B cell (primary cell): ENCODE measurements around the gene LTBP2. TPM values are rescaled to one million over a fixed set of nuclear protein-coding genes. Genes with fewer than 3 reads are reported as not detected.

Source experiments
- ATAC-seq: fragments of 200-7000 bp; cut with Tn5 transposase; one replicate; pipeline ENCODE4 v1.10.0; 2021; ENCODE audit warnings: low read depth, mild to moderate bottlenecking, moderate number of reproducible peaks, moderate library complexity
- CTCF ChIA-PET: fragments of 350-600 bp; sonication (Branson Sonifier 250); formaldehyde crosslinking; loops from one replicate; lab custom pipeline; 2021; ENCODE audit warnings: antibody characterized with exemption, inconsistent platforms; lab: Charles Lee
- POLR2A ChIA-PET: fragments of 350-600 bp; sonication (Branson Sonifier 250); formaldehyde crosslinking; loops from one replicate; lab custom pipeline; 2021; ENCODE audit warnings: antibody characterized with exemption; lab: Charles Lee
- DNase-seq: peaks from one replicate; pipeline ENCODE4 v3.0.0; 2013
- H2AFZ ChIP-seq: 2 replicates; pipeline ENCODE4 v1.6.1; 2012; ENCODE audit warnings: mild to moderate bottlenecking, low read depth, low read length; ENCODE audit not compliant: insufficient read depth, poor library complexity, severe bottlenecking
- H3K27ac ChIP-seq, 2 donors: 1 replicate in 1 of 2; 2 replicates in 1 of 2; pipeline ENCODE4 v1.5.1; 2012 to 2013; ENCODE audit warnings: low read length in 2 of 2, mild to moderate bottlenecking in 2 of 2, moderate library complexity in 1 of 2
- H3K27me3 ChIP-seq, 4 experiments: fragments of 200-600 bp in 1 of 4; sonication (generic) in 1 of 4; replicated peaks in 1 of 4; 1 replicate in 2 of 4; 2 replicates in 2 of 4; pipeline versions ENCODE4 v1.6.1 to v1.7.0; 2013 to 2016; ENCODE audit warnings: low read length in 3 of 4, mild to moderate bottlenecking in 2 of 4, mixed read lengths in 1 of 4, moderate library complexity in 1 of 4; ENCODE audit not compliant: insufficient read depth in 4 of 4, control insufficient read depth in 3 of 4; ENCODE audit errors: control extremely low read depth in 1 of 4
- H3K36me3 ChIP-seq, 2 experiments: replicated peaks in 1 of 2; 1 replicate in 1 of 2; 2 replicates in 1 of 2; pipeline versions ENCODE4 v1.6.1 to v1.7.1; 2013; ENCODE audit warnings: low read length in 1 of 2; ENCODE audit not compliant: insufficient read depth in 2 of 2, control insufficient read depth in 1 of 2; ENCODE audit errors: control extremely low read depth in 1 of 2, extremely low read depth in 1 of 2
- H3K4me1 ChIP-seq, 2 donors: fragments of 200-600 bp in 1 of 2; sonication (generic) in 1 of 2; 1 replicate in 1 of 2; 2 replicates in 1 of 2; pipeline versions ENCODE4 v1.5.1 to v1.6.1; 2013 to 2017; ENCODE audit warnings: low read length in 2 of 2; ENCODE audit not compliant: control insufficient read depth in 2 of 2, insufficient read depth in 2 of 2
- H3K4me2 ChIP-seq: replicated peaks from 2 replicates; pipeline ENCODE3; 2012; ENCODE audit warnings: mild to moderate bottlenecking, low read depth, low read length; ENCODE audit not compliant: poor library complexity, severe bottlenecking
- H3K4me3 ChIP-seq, 5 experiments: fragments of 200-600 bp in 1 of 5; sonication (generic) in 1 of 5; 1 replicate in 3 of 5; 2 replicates in 2 of 5; pipeline versions ENCODE4 v1.5.1 to v1.7.0; 2011 to 2016; ENCODE audit warnings: low read length in 4 of 5, mild to moderate bottlenecking in 4 of 5, low read depth in 2 of 5, control low read depth in 1 of 5, moderate library complexity in 1 of 5; ENCODE audit not compliant: insufficient read depth in 1 of 5; ENCODE audit errors: control extremely low read depth in 1 of 5, extremely low read depth in 1 of 5
- H3K79me2 ChIP-seq: fragments of 200-600 bp; sonication (generic); one replicate; pipeline ENCODE4 v1.6.0; 2016; ENCODE audit warnings: low read length; ENCODE audit not compliant: control insufficient read depth, insufficient read depth
- H3K9ac ChIP-seq: fragments of 200-600 bp; sonication (generic); 2 replicates; pipeline ENCODE4 v1.6.1; 2017; ENCODE audit warnings: mild to moderate bottlenecking, low read length, moderate library complexity
- H3K9me3 ChIP-seq, 3 donors: one replicate each; pipeline versions ENCODE4 v1.6.1 to v1.7.1; 2013; ENCODE audit warnings: low read length in 2 of 3; ENCODE audit not compliant: control insufficient read depth in 2 of 3, insufficient read depth in 1 of 3; ENCODE audit errors: control extremely low read depth in 1 of 3
- H4K20me1 ChIP-seq: 2 replicates; pipeline ENCODE4 v1.6.0; 2012; ENCODE audit warnings: mild to moderate bottlenecking, low read length; ENCODE audit not compliant: insufficient read depth, control insufficient read depth, poor library complexity, severe bottlenecking
- H3K27ac Mint-ChIP-seq: one replicate; pipeline ENCODE4 v1.8.0; 2021; ENCODE audit warnings: mixed read lengths
- H3K27me3 Mint-ChIP-seq: one replicate; pipeline ENCODE4 v1.8.0; 2021; ENCODE audit warnings: mixed read lengths
- H3K4me1 Mint-ChIP-seq: one replicate; pipeline ENCODE4 v1.8.0; 2021; ENCODE audit warnings: mixed read lengths
- H3K4me3 Mint-ChIP-seq: one replicate; pipeline ENCODE4 v1.8.0; 2021; ENCODE audit warnings: mixed read lengths
- H3K9me3 Mint-ChIP-seq: one replicate; pipeline ENCODE4 v1.8.0; 2022; ENCODE audit warnings: mixed read lengths; ENCODE audit not compliant: insufficient read depth
- CTCF ChIP-seq: fragments of 200-600 bp; IDR thresholded peaks from one replicate; pipeline ENCODE4 v1.8.0; 2022; ENCODE audit warnings: antibody characterized with exemption, mild to moderate bottlenecking
- EZH2 ChIP-seq: IDR thresholded peaks from 2 replicates; pipeline ENCODE4 v1.6.1; 2012; ENCODE audit warnings: borderline replicate concordance, low read depth, mild to moderate bottlenecking, moderate library complexity, low read length; ENCODE audit not compliant: insufficient read depth, poor library complexity, severe bottlenecking
- WGBS: methylation state at CpG from one replicate; pipeline ENCODE4 v1.1.5; 2013; ENCODE audit warnings: missing lambda C conversion rate; ENCODE audit not compliant: insufficient coverage; 5-methylcytosine and 5-hydroxymethylcytosine counted together
- intact Hi-C: fragments of 100-400 bp; cut with micrococcal nuclease; formaldehyde crosslinking; loops from one replicate; pipeline ENCODE4 v1.10.0; 2022
- polyA plus RNA-seq: library from polyadenylated mRNA; depleted of rRNA; stranded (reverse); fragments of >200 nt; gene quantifications from 2 replicates; pipeline ENCODE4 v1.2.3, GENCODE V29; 2012
- total RNA-seq, 2 donors: library from RNA; stranded (reverse); fragments of 120-200 nt in 1 of 2; gene quantifications; 1 replicate in 1 of 2; 2 replicates in 1 of 2; pipeline versions ENCODE4 v1.2.3 to v1.2.4, GENCODE V29; 2013 to 2022

Gene LTBP2
- total and polyA plus RNA-seq, 2 donors (not counting 1 experiment from before 2014, with no cell fraction given), result 0.12 to 0.22 TPM

- Mint-ChIP-seq H3K9me3 (no peaks in the 10 kb centered on the region), H3K27me3 (no peaks in the 10 kb centered on the region), H3K4me1 (no peaks in the 10 kb centered on the region), H3K4me3 (no peak overlapping the region), H3K27ac (no peak overlapping the region)
- H3K9me3 ChIP-seq, result no peaks in the 10 kb centered on the region
- intact Hi-C loops, result no loop called here
- H3K79me2 ChIP-seq, result no peaks in the 10 kb centered on the region
- no peak overlapping the region for H3K4me3 ChIP-seq
- H3K9ac ChIP-seq, result no peak overlapping the region
- DNase-seq, result no peak
- H3K27me3 ChIP-seq, result no peaks in the 10 kb centered on the region
- ChIA-PET CTCF (interaction anchor here (0.7 to 1.5 kb wide), 2 partner anchors 19 to 42 kb away, joined by 3 read pairs; no protein-coding TSS in a partner anchor), POLR2A (no interaction called here)
- TF ChIP-seq CTCF (no peak), EZH2 (no peak)
- no CpG with 5 or more reads among the region's 3 CpGs for WGBS
- no peaks in the 10 kb centered on the region for H3K4me1 ChIP-seq
- no peak overlapping the region for H3K27ac ChIP-seq
- H2AFZ ChIP-seq, result no peak overlapping the region
- no peak overlapping the region for H3K4me2 ChIP-seq
- H3K36me3 ChIP-seq, result peaks cover 3 to 6% of the 10 kb centered on the region in 2 experiments
- no peak for ATAC-seq
- no peaks in the 10 kb centered on the region for H4K20me1 ChIP-seq
Measured at GRCh38 chr14:74654931-74655330, 42.9 kb upstream of the LTBP2 start.

- no peak overlapping the region for H3K27ac Mint-ChIP-seq
- ChIA-PET POLR2A (no interaction called here), CTCF (no interaction called here)
- H3K4me3 Mint-ChIP-seq, result no peak overlapping the region
- Histone ChIP-seq H3K36me3 (peaks cover 3 to 6% of the 10 kb centered on the region in 2 experiments), H3K27ac (no peak overlapping the region), H3K4me3 (no peak overlapping the region), H3K79me2 (no peaks in the 10 kb centered on the region), H3K4me2 (no peak overlapping the region), H4K20me1 (no peaks in the 10 kb centered on the region), H3K4me1 (no peaks in the 10 kb centered on the region), H2AFZ (no peak overlapping the region), H3K9me3 (no peaks in the 10 kb centered on the region), H3K27me3 (no peaks in the 10 kb centered on the region), H3K9ac (no peak overlapping the region)
- H3K4me1 Mint-ChIP-seq, result no peaks in the 10 kb centered on the region
- no peaks in the 10 kb centered on the region for H3K27me3 Mint-ChIP-seq
- no peak for TF ChIP-seq EZH2
- TF ChIP-seq CTCF, result no peak
- intact Hi-C loops, result no loop called here
- no peaks in the 10 kb centered on the region for H3K9me3 Mint-ChIP-seq
- ATAC-seq (no peak), DNase-seq (no peak)
- 90% methylated on average over 14 of the region's 15 CpGs for WGBS
Measured at GRCh38 chr14:74653386-74654138, 41.5 kb upstream of the LTBP2 start.
